ENCODE results near the gene STK32B. TPM values are rescaled to one million over a fixed set of nuclear protein-coding genes. Genes with fewer than 3 reads are reported as not detected.
"Not testable (repeated sequence)": the region's sequence is repeated elsewhere in the genome, so short reads cannot be mapped to it uniquely, and the experiment has no call there.

The STK32B gene
- under 1 TPM in 3 of 4 donors, not detected in 1; 0.27 to 0.75 (median 0.58) TPM for polyA plus RNA-seq
- long read RNA-seq, donor 1 = 0 reads
- long read RNA-seq, donor 2 = 0 reads
- long read RNA-seq, donor 3 = 0 reads
- long read RNA-seq, donor 4 = 0 reads
- long read RNA-seq, donor 5 = 0 reads
- long read RNA-seq, donor 6 = 0 reads
- long read RNA-seq, donor 7 = 0 reads
- long read RNA-seq, donor 8 = 0 reads
- long read RNA-seq, donor 9 = 0 reads
- long read RNA-seq, donor 10 = 0 reads

- DNase-seq (peak; percentile 5 to 40), FAIRE-seq (no peak)
- no peaks in the 10 kb centered on the region for H3K36me3 ChIP-seq (ENCODE audit: control insufficient read depth in 3 of 3, insufficient read depth in 2 of 3, low read depth in 1 of 3, low read length in 3 of 3)
- no peaks in the 10 kb centered on the region for H3K9me3 ChIP-seq (ENCODE audit: control insufficient read depth in 2 of 2, insufficient read depth in 1 of 2, low read depth in 1 of 2, low read length in 1 of 2)
- H3K27ac ChIP-seq (ENCODE audit: low read depth in 1 of 3, low read length in 2 of 3) = no peak within 1 kb of the TSS
- 2 to 4% (median 3%) methylated on average over 77 to 103 of the region's 103 CpGs for WGBS, 3 donors
- peaks cover 4 to 23% (median 9%) of the 10 kb centered on the region in 3 donors for H3K27me3 ChIP-seq (ENCODE audit: control insufficient read depth in 3 of 3, insufficient read depth in 3 of 3, low read length in 3 of 3)
- no peaks in the 10 kb centered on the region for H3K4me1 ChIP-seq (ENCODE audit: control insufficient read depth in 3 of 3, insufficient read depth in 2 of 3, low read depth in 1 of 3, low read length in 2 of 3)
- H3K4me3 ChIP-seq (ENCODE audit: low read depth in 1 of 3, low read length in 3 of 3) = peak within 1 kb of the TSS in 2 of 3 donors; percentile 21 to 46
These were observed at the start of gene STK32B for GRCh38 chr4:5051278-5052203. Gene STK32B, plus strand, starts transcription at chr4:5051480.

- H3K27ac ChIP-seq (ENCODE audit: low read depth in 1 of 3, low read length in 2 of 3); H3K4me1 ChIP-seq (ENCODE audit: control insufficient read depth in 3 of 3, insufficient read depth in 2 of 3, low read depth in 1 of 3, low read length in 2 of 3); FAIRE-seq; H3K9me3 ChIP-seq (ENCODE audit: control insufficient read depth in 2 of 2, insufficient read depth in 1 of 2, low read depth in 1 of 2, low read length in 1 of 2); H3K4me3 ChIP-seq (ENCODE audit: low read depth in 1 of 3, low read length in 3 of 3); H3K27me3 ChIP-seq (ENCODE audit: control insufficient read depth in 3 of 3, insufficient read depth in 3 of 3, low read length in 3 of 3); H3K36me3 ChIP-seq (ENCODE audit: control insufficient read depth in 3 of 3, insufficient read depth in 2 of 3, low read depth in 1 of 3, low read length in 3 of 3); DNase-seq: not testable (repeated sequence)
- 71 to 74% (median 72%) methylated on average over 6 of the region's 6 CpGs for WGBS, 3 donors
These were observed 49.6 kb upstream of the STK32B start for GRCh38 chr4:5001641-5002040.

GRCh38 chr4:5003372-5003857, 47.9 kb upstream of the STK32B start:
- Histone ChIP-seq H3K36me3 (ENCODE audit: control insufficient read depth in 3 of 3, insufficient read depth in 2 of 3, low read depth in 1 of 3, low read length in 3 of 3) (no peaks in the 10 kb centered on the region), H3K4me3 (ENCODE audit: low read depth in 1 of 3, low read length in 3 of 3) (no peak overlapping the region), H3K27me3 (ENCODE audit: control insufficient read depth in 3 of 3, insufficient read depth in 3 of 3, low read length in 3 of 3) (no peaks in the 10 kb centered on the region), H3K27ac (ENCODE audit: low read depth in 1 of 3, low read length in 2 of 3) (no peak overlapping the region), H3K4me1 (ENCODE audit: control insufficient read depth in 3 of 3, insufficient read depth in 2 of 3, low read depth in 1 of 3, low read length in 2 of 3) (no peaks in the 10 kb centered on the region), H3K9me3 (ENCODE audit: control insufficient read depth in 2 of 2, insufficient read depth in 1 of 2, low read depth in 1 of 2, low read length in 1 of 2) (no peaks in the 10 kb centered on the region)
- 26 to 49% (median 28%) methylated on average over 9 of the region's 9 CpGs for WGBS, 3 donors
- DNase-seq (no peak), FAIRE-seq (no peak)

GRCh38 chr4:5003918-5004317, 47.4 kb upstream of the STK32B start:
- FAIRE-seq (no peak), DNase-seq (no peak)

GRCh38 chr4:5004496-5004895, 46.8 kb upstream of the STK32B start:
- FAIRE-seq (no peak), DNase-seq (no peak)
- H3K4me3 ChIP-seq (ENCODE audit: low read depth in 1 of 3, low read length in 3 of 3) = no peak overlapping the region
- no peaks in the 10 kb centered on the region for H3K9me3 ChIP-seq (ENCODE audit: control insufficient read depth in 2 of 2, insufficient read depth in 1 of 2, low read depth in 1 of 2, low read length in 1 of 2)
- 80 to 88% (median 83%) methylated on average over 8 of the region's 8 CpGs for WGBS, 3 donors
- H3K4me1 ChIP-seq (ENCODE audit: control insufficient read depth in 3 of 3, insufficient read depth in 2 of 3, low read depth in 1 of 3, low read length in 2 of 3) = no peaks in the 10 kb centered on the region
- no peaks in the 10 kb centered on the region for H3K27me3 ChIP-seq (ENCODE audit: control insufficient read depth in 3 of 3, insufficient read depth in 3 of 3, low read length in 3 of 3)
- no peak overlapping the region for H3K27ac ChIP-seq (ENCODE audit: low read depth in 1 of 3, low read length in 2 of 3)
- no peaks in the 10 kb centered on the region for H3K36me3 ChIP-seq (ENCODE audit: control insufficient read depth in 3 of 3, insufficient read depth in 2 of 3, low read depth in 1 of 3, low read length in 3 of 3)

More at GRCh38 chr4:5003918-5004317, 47.4 kb upstream of the STK32B start:
- H3K27me3 ChIP-seq (ENCODE audit: control insufficient read depth in 3 of 3, insufficient read depth in 3 of 3, low read length in 3 of 3) = no peaks in the 10 kb centered on the region
- H3K36me3 ChIP-seq (ENCODE audit: control insufficient read depth in 3 of 3, insufficient read depth in 2 of 3, low read depth in 1 of 3, low read length in 3 of 3) = no peaks in the 10 kb centered on the region
- no peak overlapping the region for H3K27ac ChIP-seq (ENCODE audit: low read depth in 1 of 3, low read length in 2 of 3)
- WGBS, 3 donors = 76 to 96% (median 85%) methylated on average over 3 of the region's 3 CpGs
- no peaks in the 10 kb centered on the region for H3K9me3 ChIP-seq (ENCODE audit: control insufficient read depth in 2 of 2, insufficient read depth in 1 of 2, low read depth in 1 of 2, low read length in 1 of 2)
- H3K4me3 ChIP-seq (ENCODE audit: low read depth in 1 of 3, low read length in 3 of 3) = no peak overlapping the region
- H3K4me1 ChIP-seq (ENCODE audit: control insufficient read depth in 3 of 3, insufficient read depth in 2 of 3, low read depth in 1 of 3, low read length in 2 of 3) = no peaks in the 10 kb centered on the region

- DNase-seq; H3K27ac ChIP-seq (ENCODE audit: low read depth in 1 of 3, low read length in 2 of 3); H3K36me3 ChIP-seq (ENCODE audit: control insufficient read depth in 3 of 3, insufficient read depth in 2 of 3, low read depth in 1 of 3, low read length in 3 of 3); H3K9me3 ChIP-seq (ENCODE audit: control insufficient read depth in 2 of 2, insufficient read depth in 1 of 2, low read depth in 1 of 2, low read length in 1 of 2); FAIRE-seq; H3K4me3 ChIP-seq (ENCODE audit: low read depth in 1 of 3, low read length in 3 of 3); H3K27me3 ChIP-seq (ENCODE audit: control insufficient read depth in 3 of 3, insufficient read depth in 3 of 3, low read length in 3 of 3); H3K4me1 ChIP-seq (ENCODE audit: control insufficient read depth in 3 of 3, insufficient read depth in 2 of 3, low read depth in 1 of 3, low read length in 2 of 3): not testable (repeated sequence)
- WGBS, 3 donors = 80 to 83% (median 83%) methylated on average over 11 of the region's 11 CpGs
These were observed 44.3 kb upstream of the STK32B start for GRCh38 chr4:5006932-5007331.

- no peak for DNase-seq
- FAIRE-seq = no peak
- WGBS, 3 donors = 84 to 89% (median 88%) methylated on average over 3 of the region's 3 CpGs
- no peaks in the 10 kb centered on the region for H3K27me3 ChIP-seq (ENCODE audit: control insufficient read depth in 3 of 3, insufficient read depth in 3 of 3, low read length in 3 of 3)
- H3K9me3 ChIP-seq (ENCODE audit: control insufficient read depth in 2 of 2, insufficient read depth in 1 of 2, low read depth in 1 of 2, low read length in 1 of 2) = no peaks in the 10 kb centered on the region
- no peak overlapping the region for H3K4me3 ChIP-seq (ENCODE audit: low read depth in 1 of 3, low read length in 3 of 3)
- no peaks in the 10 kb centered on the region for H3K4me1 ChIP-seq (ENCODE audit: control insufficient read depth in 3 of 3, insufficient read depth in 2 of 3, low read depth in 1 of 3, low read length in 2 of 3)
- H3K36me3 ChIP-seq (ENCODE audit: control insufficient read depth in 3 of 3, insufficient read depth in 2 of 3, low read depth in 1 of 3, low read length in 3 of 3) = no peaks in the 10 kb centered on the region
- no peak overlapping the region for H3K27ac ChIP-seq (ENCODE audit: low read depth in 1 of 3, low read length in 2 of 3)
These were observed 41.5 kb upstream of the STK32B start for GRCh38 chr4:5009796-5010195.

- Histone ChIP-seq H3K4me3 (ENCODE audit: low read depth in 1 of 3, low read length in 3 of 3) (no peak overlapping the region), H3K27me3 (ENCODE audit: control insufficient read depth in 3 of 3, insufficient read depth in 3 of 3, low read length in 3 of 3) (no peaks in the 10 kb centered on the region), H3K27ac (ENCODE audit: low read depth in 1 of 3, low read length in 2 of 3) (no peak overlapping the region), H3K9me3 (ENCODE audit: control insufficient read depth in 2 of 2, insufficient read depth in 1 of 2, low read depth in 1 of 2, low read length in 1 of 2) (no peaks in the 10 kb centered on the region), H3K4me1 (ENCODE audit: control insufficient read depth in 3 of 3, insufficient read depth in 2 of 3, low read depth in 1 of 3, low read length in 2 of 3) (no peaks in the 10 kb centered on the region), H3K36me3 (ENCODE audit: control insufficient read depth in 3 of 3, insufficient read depth in 2 of 3, low read depth in 1 of 3, low read length in 3 of 3) (no peaks in the 10 kb centered on the region)
- WGBS, 3 donors = 91 to 94% (median 93%) methylated on average over 2 of the region's 2 CpGs
- FAIRE-seq = no peak
- DNase-seq = no peak
These were observed 40.3 kb upstream of the STK32B start for GRCh38 chr4:5010984-5011383.
